HCT116 (cell line): ENCODE results near the gene USP7. TPM values are rescaled to one million over a fixed set of nuclear protein-coding genes. Genes with fewer than 3 reads are reported as not detected.

Experiments
- ATAC-seq: fragments of 200-7000 bp; cut with Tn5 transposase; 2 replicates; pipeline ENCODE4 v1.9.1; 2020; ENCODE audit warnings: mild to moderate bottlenecking, moderate library complexity
- BruUV-seq: library from RNA; stranded (reverse); fragments of 400-500 nt; replicated peaks from 2 replicates; lab custom pipeline; 2021; lab: Mats Ljungman, UMichigan
- CTCF ChIA-PET: fragments of 300-600 bp; sonication (Branson Sonifier 250); formaldehyde crosslinking; loops from one replicate; lab custom pipeline; 2021; ENCODE audit warnings: antibody characterized with exemption; lab: Charles Lee
- POLR2A ChIA-PET: fragments of 300-600, 350-600 bp; sonication (Branson Sonifier 250); formaldehyde crosslinking; loops from one replicate; lab custom pipeline; 2021; ENCODE audit warnings: antibody characterized with exemption; lab: Charles Lee
- RAD21 ChIA-PET, 2 experiments: fragments of 300-600 bp; sonication (Branson Sonifier 250); formaldehyde crosslinking; loops; one replicate each; lab custom pipeline; 2023; ENCODE audit warnings: low total read pairs in 2 of 2; ENCODE audit not compliant: uncharacterized antibody in 2 of 2, unreplicated experiment in 2 of 2, low non-redundant PET in 1 of 2; lab: Charles Lee
- DNase-seq: peaks from one replicate; pipeline ENCODE4 v3.0.0-alpha.2; 2010; ENCODE audit warnings: low read depth, low spot score
- H2AFZ ChIP-seq: fragments of 200-600 bp; shearing (Covaris generic), sonication (generic); 2 replicates; pipeline ENCODE4 v1.6.1; 2017; ENCODE audit warnings: low read depth, mixed run types, mixed read lengths, antibody characterized with exemption, low read length; ENCODE audit not compliant: poor library complexity, severe bottlenecking
- H3K27ac ChIP-seq: 2 replicates; pipeline ENCODE4 v1.5.1; 2012; ENCODE audit warnings: low read depth, low read length
- H3K27me3 ChIP-seq: fragments of 200-600 bp; sonication (generic); 2 replicates; pipeline ENCODE4 v1.6.1; 2016; ENCODE audit warnings: mixed run types, low read length, mixed read lengths; ENCODE audit not compliant: insufficient read depth
- H3K36me3 ChIP-seq, 2 experiments: fragments of 200-500 bp in 1 of 2; fragments of 200-600 bp in 1 of 2; sonication (Bioruptor generic) in 1 of 2; sonication (generic) in 1 of 2; 2 replicates each; pipeline versions ENCODE4 v1.5.1 to v1.6.1; 2014 to 2016; ENCODE audit warnings: low read length in 2 of 2, inconsistent platforms in 1 of 2, mixed read lengths in 1 of 2, mixed run types in 1 of 2; ENCODE audit not compliant: insufficient read depth in 2 of 2, control insufficient read depth in 1 of 2
- H3K4me1 ChIP-seq, 2 experiments: fragments of 200-600 bp in 1 of 2; sonication (generic) in 1 of 2; 2 replicates each; pipeline versions ENCODE4 v1.5.1 to v1.6.1; 2012 to 2017; ENCODE audit warnings: low read length in 2 of 2, inconsistent platforms in 1 of 2, mild to moderate bottlenecking in 1 of 2, mixed read lengths in 1 of 2, mixed run types in 1 of 2, moderate library complexity in 1 of 2; ENCODE audit not compliant: insufficient read depth in 2 of 2, control insufficient read depth in 1 of 2
- H3K4me2 ChIP-seq: fragments of 200-600 bp; sonication (generic); 2 replicates; pipeline ENCODE4 v1.6.1; 2017; ENCODE audit warnings: mixed run types, low read length, mixed read lengths
- H3K4me3 ChIP-seq, 2 experiments: fragments of 200-600 bp in 1 of 2; sonication (generic) in 1 of 2; replicated peaks in 1 of 2; 2 replicates each; pipeline ENCODE4 v1.5.1; 2011 to 2016; ENCODE audit warnings: low read length in 2 of 2, control low read depth in 1 of 2, low read depth in 1 of 2, mild to moderate bottlenecking in 1 of 2, mixed read lengths in 1 of 2, mixed run types in 1 of 2
- H3K79me2 ChIP-seq: fragments of 200-600 bp; sonication (generic); 2 replicates; pipeline ENCODE4 v1.6.1; 2017; ENCODE audit warnings: mild to moderate bottlenecking, mixed run types, low read length, moderate library complexity, mixed read lengths; ENCODE audit not compliant: insufficient read depth
- H3K9ac ChIP-seq: fragments of 200-600 bp; sonication (generic); 2 replicates; pipeline ENCODE4 v1.6.1; 2016; ENCODE audit warnings: low read length, mixed read lengths
- H3K9me2 ChIP-seq: fragments of 200-600 bp; sonication (generic), shearing (Covaris generic); 2 replicates; pipeline ENCODE4 v1.6.1; 2017; ENCODE audit warnings: mixed run types, mild to moderate bottlenecking, moderate library complexity; ENCODE audit not compliant: insufficient read depth
- H3K9me3 ChIP-seq, 2 experiments: fragments of 200-500 bp in 1 of 2; fragments of 200-600 bp in 1 of 2; sonication (Bioruptor generic) in 1 of 2; sonication (generic) in 1 of 2; 2 replicates each; pipeline ENCODE4 v1.6.1; 2014 to 2017; ENCODE audit warnings: low read length in 2 of 2, mixed read lengths in 2 of 2, inconsistent platforms in 1 of 2, low read depth in 1 of 2, mild to moderate bottlenecking in 1 of 2, mixed run types in 1 of 2, moderate library complexity in 1 of 2; ENCODE audit not compliant: control insufficient read depth in 1 of 2, insufficient read depth in 1 of 2
- H4K20me1 ChIP-seq: fragments of 200-600 bp; sonication (generic), shearing (Covaris generic); 2 replicates; pipeline ENCODE4 v1.6.1; 2017; ENCODE audit warnings: mixed run types, mild to moderate bottlenecking, moderate library complexity; ENCODE audit not compliant: insufficient read depth
- CBX3 ChIP-seq: IDR thresholded peaks from 2 replicates; pipeline ENCODE4 v1.6.1; 2012; ENCODE audit warnings: low read depth
- CEBPB ChIP-seq: IDR thresholded peaks from 2 replicates; pipeline ENCODE4 v1.6.1; 2012; ENCODE audit warnings: low read depth
- ELF1 ChIP-seq: IDR thresholded peaks from 2 replicates; pipeline ENCODE4 v1.6.1; 2012; ENCODE audit warnings: low read depth, borderline replicate concordance
- EZH2 ChIP-seq: fragments of 200-600 bp; sonication (generic); IDR thresholded peaks from 2 replicates; pipeline ENCODE4 v1.6.1; 2017; ENCODE audit warnings: antibody characterized with exemption, mixed run types
- JUND ChIP-seq: IDR thresholded peaks from 2 replicates; pipeline ENCODE4 v1.6.1; 2012
- POLR2A ChIP-seq: IDR thresholded peaks from 2 replicates; pipeline ENCODE4 v1.7.0; 2011; ENCODE audit warnings: borderline replicate concordance; ENCODE audit not compliant: insufficient read depth, insufficient read length; ENCODE audit errors: extremely low read depth
- POLR2AphosphoS5 ChIP-seq: IDR thresholded peaks from 2 replicates; pipeline ENCODE4 v1.6.1; 2011; ENCODE audit warnings: mild to moderate bottlenecking, low read depth, low read length, moderate library complexity
- SIN3A ChIP-seq: IDR thresholded peaks from 2 replicates; pipeline ENCODE4 v1.6.1; 2012; ENCODE audit warnings: low read depth
- SP1 ChIP-seq: IDR thresholded peaks from 2 replicates; pipeline ENCODE4 v1.6.1; 2012; ENCODE audit warnings: low read depth
- SRF ChIP-seq: IDR thresholded peaks from 2 replicates; pipeline ENCODE4 v1.6.1; 2012; ENCODE audit warnings: low read depth
- TCF7L2 ChIP-seq: IDR thresholded peaks from 2 replicates; pipeline ENCODE4 v1.7.0; 2011; ENCODE audit warnings: borderline replicate concordance, inconsistent platforms; ENCODE audit not compliant: insufficient read depth, insufficient read length; ENCODE audit errors: extremely low read depth
- YY1 ChIP-seq: IDR thresholded peaks from 2 replicates; pipeline ENCODE4 v1.6.1; 2011; ENCODE audit warnings: low read length, low read depth, moderate library complexity, mild to moderate bottlenecking; ENCODE audit not compliant: insufficient replicate concordance; ENCODE audit errors: extremely low read depth
- ZBTB33 ChIP-seq: IDR thresholded peaks from 2 replicates; pipeline ENCODE4 v1.6.1; 2011; ENCODE audit warnings: mild to moderate bottlenecking, low read length, moderate library complexity; ENCODE audit not compliant: insufficient replicate concordance; ENCODE audit errors: extremely low read depth
- ZFX ChIP-seq: fragments of 450-650 bp; IDR thresholded peaks from 2 replicates; pipeline ENCODE4 v1.6.1; 2017
- ZNF274 ChIP-seq: fragments of 200-500 bp; sonication (Bioruptor generic); IDR thresholded peaks from 2 replicates; pipeline ENCODE4 v1.6.1; 2014; ENCODE audit warnings: mild to moderate bottlenecking, low read depth, low read length, inconsistent platforms
- intact Hi-C: fragments of 100-400 bp; cut with micrococcal nuclease; formaldehyde crosslinking; loops from 2 replicates; pipeline ENCODE4 v1.10.0; 2022
- total RNA-seq: library from RNA; stranded (reverse); gene quantifications from one replicate; pipeline ENCODE4 v1.2.1, GENCODE V29; 2021; ENCODE audit not compliant: unreplicated experiment
- TF ChIP-seq, protein P1 (sequence below), 3 experiments: fragments of 200-600 bp in 1 of 3; sonication (generic) in 1 of 3; IDR thresholded peaks in 2 of 3; conservative IDR thresholded peaks in 1 of 3; 2 replicates each; pipeline ENCODE4 v1.5.1; 2012 to 2017; ENCODE audit warnings: low read depth in 2 of 3, low read length in 2 of 3, antibody characterized with exemption in 1 of 3, borderline replicate concordance in 1 of 3, control low read depth in 1 of 3, mild to moderate bottlenecking in 1 of 3, mixed read lengths in 1 of 3, mixed run types in 1 of 3, moderate library complexity in 1 of 3; ENCODE audit not compliant: insufficient read depth in 1 of 3

Gene USP7
- total RNA-seq, 1 experiment from 2014 or later: 154 TPM

GRCh38 chr16:8880839-8881510, 82.7 kb downstream of the USP7 start:
- TF ChIP-seq ZBTB33 (no peak), SRF (no peak), TCF7L2 (no peak), EZH2 (no peak), POLR2AphosphoS5 (no peak), JUND (no peak), ELF1 (no peak), SP1 (no peak), ZFX (no peak), YY1 (no peak), ZNF274 (no peak), CBX3 (no peak), SIN3A (no peak), CEBPB (no peak), POLR2A (no peak)
- TF ChIP-seq, protein P1, sequence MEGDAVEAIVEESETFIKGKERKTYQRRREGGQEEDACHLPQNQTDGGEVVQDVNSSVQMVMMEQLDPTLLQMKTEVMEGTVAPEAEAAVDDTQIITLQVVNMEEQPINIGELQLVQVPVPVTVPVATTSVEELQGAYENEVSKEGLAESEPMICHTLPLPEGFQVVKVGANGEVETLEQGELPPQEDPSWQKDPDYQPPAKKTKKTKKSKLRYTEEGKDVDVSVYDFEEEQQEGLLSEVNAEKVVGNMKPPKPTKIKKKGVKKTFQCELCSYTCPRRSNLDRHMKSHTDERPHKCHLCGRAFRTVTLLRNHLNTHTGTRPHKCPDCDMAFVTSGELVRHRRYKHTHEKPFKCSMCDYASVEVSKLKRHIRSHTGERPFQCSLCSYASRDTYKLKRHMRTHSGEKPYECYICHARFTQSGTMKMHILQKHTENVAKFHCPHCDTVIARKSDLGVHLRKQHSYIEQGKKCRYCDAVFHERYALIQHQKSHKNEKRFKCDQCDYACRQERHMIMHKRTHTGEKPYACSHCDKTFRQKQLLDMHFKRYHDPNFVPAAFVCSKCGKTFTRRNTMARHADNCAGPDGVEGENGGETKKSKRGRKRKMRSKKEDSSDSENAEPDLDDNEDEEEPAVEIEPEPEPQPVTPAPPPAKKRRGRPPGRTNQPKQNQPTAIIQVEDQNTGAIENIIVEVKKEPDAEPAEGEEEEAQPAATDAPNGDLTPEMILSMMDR (IDR thresholded peaks at IDR 0.05 in 2 of 3, conservative IDR thresholded peaks at IDR 0.05 in 1 of 3; ENCODE audit: borderline replicate concordance in 1 of 3, insufficient read depth in 1 of 3, low read depth in 2 of 3, low read length in 2 of 3): no peak
- no peaks in the 10 kb centered on the region for H3K36me3 ChIP-seq
- no peaks in the 10 kb centered on the region for H3K79me2 ChIP-seq
- no peaks in the 10 kb centered on the region for H3K9me2 ChIP-seq
- no peak overlapping the region for H3K27ac ChIP-seq
- H3K9me3 ChIP-seq: no peaks in the 10 kb centered on the region
- intact Hi-C loops: loop anchor here (1.0 to 2.0 kb wide), 2 partner anchors 220 to 314 kb away; no protein-coding TSS in a partner anchor
- H4K20me1 ChIP-seq: no peaks in the 10 kb centered on the region
- BruUV-seq: no TSS peak
- DNase-seq (no peak), ATAC-seq (no peak)
- H3K4me1 ChIP-seq: peaks cover 21 to 43% of the 10 kb centered on the region in 2 experiments
- H3K27me3 ChIP-seq: no peaks in the 10 kb centered on the region
- ChIA-PET CTCF (interaction anchor here (0.6 to 4.3 kb wide), 12 partner anchors 9 to 1595 kb away, joined by 3 to 38 read pairs (median 4); partner anchors contain the start of gene CARHSP1), POLR2A (interaction anchor here (1.0 to 1.6 kb wide), 3 partner anchors 10 to 12 kb away, joined by 3 to 8 read pairs (median 3); partner anchors contain the start of gene CARHSP1), RAD21 (no interaction called here)
- H3K4me3 ChIP-seq: no peak overlapping the region
- no peak overlapping the region for H3K9ac ChIP-seq
- no peak overlapping the region for H2AFZ ChIP-seq
- no peak overlapping the region for H3K4me2 ChIP-seq
